GM12878 (cell line): Measurements from ENCODE around the gene DPF3. TPM values are rescaled to one million over a fixed set of nuclear protein-coding genes. Genes with fewer than 3 reads are reported as not detected.

Experiments
- BMI1 ChIP-seq: fragments of 450-650 bp; IDR thresholded peaks from 2 replicates; pipeline ENCODE4 v1.6.1; 2016; ENCODE audit warnings: mild to moderate bottlenecking, moderate library complexity, borderline replicate concordance
- E2F4 ChIP-seq: IDR thresholded peaks from 2 replicates; pipeline ENCODE4 v1.6.1; 2012; ENCODE audit warnings: low read depth, low read length, improper control_type of control experiment
- EED ChIP-seq: sonication (generic); IDR thresholded peaks from 2 replicates; pipeline ENCODE4 v1.6.1; 2016; ENCODE audit warnings: antibody characterized with exemption, low read depth
- EGR1 ChIP-seq, 2 experiments: IDR thresholded peaks; 1 replicate in 1 of 2; 2 replicates in 1 of 2; pipeline ENCODE4 v1.6.1; 2011 to 2012; ENCODE audit warnings: low read depth in 2 of 2, low read length in 2 of 2, borderline replicate concordance in 1 of 2, mild to moderate bottlenecking in 1 of 2, moderate library complexity in 1 of 2
- HDAC2 ChIP-seq: fragments of 200-600 bp; sonication (generic); IDR thresholded peaks from 2 replicates; pipeline ENCODE4 v1.6.1; 2017
- HDGF ChIP-seq: fragments of 450-650 bp; IDR thresholded peaks from 2 replicates; pipeline ENCODE4 v1.6.1; 2016; ENCODE audit warnings: antibody characterized with exemption
- MAX ChIP-seq: IDR thresholded peaks from 2 replicates; pipeline ENCODE4 v1.6.1; 2012; ENCODE audit warnings: low read depth, low read length, improper control_type of control experiment
- MEF2A ChIP-seq: IDR thresholded peaks from 2 replicates; pipeline ENCODE4 v1.6.1; 2011; ENCODE audit warnings: low read depth, mild to moderate bottlenecking, low read length, moderate library complexity; ENCODE audit not compliant: insufficient read depth
- PAX5 ChIP-seq: IDR thresholded peaks from 2 replicates; pipeline ENCODE4 v1.6.1; 2011; ENCODE audit warnings: low read depth, low read length, borderline replicate concordance
- POLR2AphosphoS2 ChIP-seq: IDR thresholded peaks from 2 replicates; pipeline ENCODE4 v1.6.1; 2011; ENCODE audit warnings: low read depth, mild to moderate bottlenecking, low read length, improper control_type of control experiment, moderate library complexity
- POLR2AphosphoS5 ChIP-seq: IDR thresholded peaks from 2 replicates; pipeline ENCODE4 v1.6.1; 2011; ENCODE audit warnings: mild to moderate bottlenecking, low read length, inconsistent platforms
- RELA ChIP-seq: fragments of 450-650 bp; IDR thresholded peaks from 2 replicates; pipeline ENCODE4 v1.8.0; 2014; ENCODE audit warnings: borderline replicate concordance; ENCODE audit not compliant: partially characterized antibody
- RELB ChIP-seq: fragments of 450-650 bp; IDR thresholded peaks from 2 replicates; pipeline ENCODE4 v1.6.1; 2017; ENCODE audit warnings: low read depth, mild to moderate bottlenecking, moderate library complexity
- SMAD5 ChIP-seq: IDR thresholded peaks from 2 replicates; pipeline ENCODE4 v1.6.1; 2016; ENCODE audit warnings: antibody characterized with exemption, low read depth
- SMARCA5 ChIP-seq: fragments of 450-650 bp; IDR thresholded peaks from 2 replicates; pipeline ENCODE4 v1.6.1; 2017; ENCODE audit warnings: mild to moderate bottlenecking
- SREBF2 ChIP-seq: IDR thresholded peaks from 2 replicates; pipeline ENCODE4 v1.6.1; 2012; ENCODE audit warnings: mild to moderate bottlenecking, low read length
- TAF1 ChIP-seq: IDR thresholded peaks from 2 replicates; pipeline ENCODE4 v1.6.1; 2011; ENCODE audit warnings: mild to moderate bottlenecking, low read depth, low read length, borderline replicate concordance
- WRNIP1 ChIP-seq: IDR thresholded peaks from 2 replicates; pipeline ENCODE4 v1.6.1; 2011; ENCODE audit warnings: low read depth, low read length, improper control_type of control experiment, borderline replicate concordance
- ZBTB11 ChIP-seq: fragments of 450-650 bp; formaldehyde crosslinking; IDR thresholded peaks from 2 replicates; pipeline ENCODE4 v1.5.0; 2022; ENCODE audit warnings: mild to moderate bottlenecking, missing genetic modification characterization
- ZNF207 ChIP-seq: fragments of 450-650 bp; IDR thresholded peaks from 2 replicates; pipeline ENCODE4 v1.6.1; 2014; ENCODE audit warnings: antibody characterized with exemption, mild to moderate bottlenecking, borderline replicate concordance
- polyA plus RNA-seq, 11 experiments: library from polyadenylated mRNA; depleted of rRNA in 4 of 11; unstranded in 6 of 11; stranded (reverse) in 5 of 11; fragments of >200 nt; fragmentation: Nextera tagmentation in 4 of 11; fragmentation: Illumina TruSeq in 1 of 11; extraction: Ambion mirVana in 4 of 11; extraction: Trizol in 1 of 11; gene quantifications; 1 replicate in 1 of 11; 2 replicates in 10 of 11; pipeline versions ENCODE4 v1.2.1 to v1.2.3, GENCODE V29; 2011 to 2016; ENCODE audit warnings: inconsistent platforms in 2 of 11, missing spikeins in 2 of 11, low read depth in 1 of 11
- total RNA-seq, 4 experiments: library from RNA; depleted of rRNA in 3 of 4; stranded (reverse); fragments of >200 nt in 3 of 4; fragmentation: Illumina TruSeq in 1 of 4; extraction: Trizol in 1 of 4; gene quantifications; 2 replicates each; pipeline versions ENCODE4 v1.2.1 to v1.2.3, GENCODE V29; 2013 to 2021

DPF3 gene
- total and polyA plus RNA-seq, 10 of the 15 experiments (the other 5 are each of a cell fraction or from before 2014, with no cell fraction given), result 0.69 to 8.0 (median 2.2) TPM

GRCh38 chr14:72863216-72864006 is 30.5 kb downstream of the DPF3 start (continued):
- TF ChIP-seq ZBTB11 (CRISPR knock-in tag) (no peak), MEF2A (no peak), RELA (no peak), TAF1 (no peak), SREBF2 (no peak), RELB (peak; percentile 71), WRNIP1 (no peak), SMARCA5 (no peak), POLR2AphosphoS5 (no peak), ZNF207 (no peak), E2F4 (no peak), EGR1 (IDR thresholded peaks at IDR 0.05; ENCODE audit: borderline replicate concordance in 1 of 2, low read depth in 2 of 2, low read length in 2 of 2) (no peak), MAX (no peak), EED (peak; percentile 30; the same call in 1 of the 2 replicates), BMI1 (no peak), PAX5 (no peak), HDGF (no peak), POLR2AphosphoS2 (no peak), SMAD5 (no peak), HDAC2 (no peak)
